Measurements from ENCODE around the gene MFSD6.
"Not testable (repeated sequence)": the region's sequence is repeated elsewhere in the genome, so short reads cannot be mapped to it uniquely, and the experiment has no call there.

MFSD6 gene

DNA sequence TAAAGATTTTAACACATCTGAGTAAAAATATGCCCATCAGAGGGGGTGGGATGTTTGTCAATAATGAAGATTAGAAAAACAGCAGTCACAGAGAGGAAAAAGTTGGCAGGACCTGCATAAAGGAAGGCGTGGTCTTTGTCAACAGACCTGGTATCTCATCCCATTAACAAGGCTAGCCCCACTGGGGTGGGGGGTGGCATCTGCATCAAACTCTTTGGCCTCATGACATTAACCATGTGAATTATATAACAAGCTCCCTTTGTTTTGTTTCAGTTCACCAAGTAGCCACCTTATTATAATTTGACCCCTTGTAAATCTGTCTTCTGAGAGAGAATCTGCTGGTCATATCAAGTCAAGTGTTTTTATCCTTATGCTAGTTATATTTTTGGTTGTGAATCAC, 97.5 kb downstream of the MFSD6 start:
- H3K9me3 Mint-ChIP-seq: no peaks in the 10 kb centered on the region
- peaks cover 56% of the 10 kb centered on the region for H3K36me3 Mint-ChIP-seq (ENCODE audit: low read depth)
- peaks cover 22% of the 10 kb centered on the region for H3K4me1 Mint-ChIP-seq (ENCODE audit: low read depth)
- no peaks in the 10 kb centered on the region for H3K27me3 Mint-ChIP-seq
- H3K27ac Mint-ChIP-seq: no peak overlapping the region
- no peak overlapping the region for H3K4me3 Mint-ChIP-seq

- Mint-ChIP-seq H3K9me3 (no peaks in the 10 kb centered on the region), H3K27me3 (no peaks in the 10 kb centered on the region), H3K27ac (no peak overlapping the region), H3K4me1 (ENCODE audit: low read depth) (peaks cover 15% of the 10 kb centered on the region), H3K36me3 (ENCODE audit: low read depth) (peaks cover 60% of the 10 kb centered on the region), H3K4me3 (no peak overlapping the region)
Observed at GRCh38 chr2:190506666-190507065, 98.5 kb downstream of the MFSD6 start.

GRCh38 chr2:190507135-190507534, 99.0 kb downstream of the MFSD6 start:
- peak overlapping the region; percentile 58 for H3K27ac Mint-ChIP-seq
- no peak overlapping the region for H3K4me3 Mint-ChIP-seq
- H3K27me3 Mint-ChIP-seq: no peaks in the 10 kb centered on the region
- H3K36me3 Mint-ChIP-seq (ENCODE audit: low read depth): peaks cover 60% of the 10 kb centered on the region
- H3K9me3 Mint-ChIP-seq: no peaks in the 10 kb centered on the region
- peaks cover 10% of the 10 kb centered on the region for H3K4me1 Mint-ChIP-seq (ENCODE audit: low read depth)

DNA sequence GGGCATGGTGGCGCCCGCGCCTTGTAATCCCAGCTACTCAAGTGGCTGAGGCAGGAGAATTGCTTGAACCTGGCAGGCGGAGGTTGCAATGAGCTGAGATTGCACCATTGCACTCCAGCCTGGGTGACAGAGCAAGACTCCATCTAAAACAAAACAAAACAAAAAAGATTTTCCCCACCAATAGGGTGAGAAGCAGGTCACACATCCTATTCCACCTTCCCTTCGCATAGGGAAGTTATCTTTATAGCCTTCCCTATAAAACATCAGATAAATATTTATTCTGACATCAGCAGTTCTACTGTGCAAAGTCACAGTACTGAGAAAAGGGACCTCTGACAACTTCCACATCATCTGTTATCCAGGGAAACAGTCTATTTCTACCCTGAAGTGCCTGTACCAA, 101.7 kb downstream of the MFSD6 start:
- H3K4me3 Mint-ChIP-seq: not testable (repeated sequence)

GRCh38 chr2:190511104-190511503, 102.9 kb downstream of the MFSD6 start:
- H3K9me3 Mint-ChIP-seq: no peaks in the 10 kb centered on the region
- no peak overlapping the region for H3K4me3 Mint-ChIP-seq
- H3K27ac Mint-ChIP-seq: no peak overlapping the region
- no peaks in the 10 kb centered on the region for H3K27me3 Mint-ChIP-seq
- peaks cover 27% of the 10 kb centered on the region for H3K4me1 Mint-ChIP-seq (ENCODE audit: low read depth)
- H3K36me3 Mint-ChIP-seq (ENCODE audit: low read depth): peaks cover 40% of the 10 kb centered on the region

More for the DNA sequence above, 101.7 kb downstream of the MFSD6 start:
- Mint-ChIP-seq H3K4me1 (ENCODE audit: low read depth) (peaks cover 15% of the 10 kb centered on the region), H3K36me3 (ENCODE audit: low read depth) (peaks cover 42% of the 10 kb centered on the region)
- H3K27ac Mint-ChIP-seq, H3K27me3 Mint-ChIP-seq, H3K9me3 Mint-ChIP-seq: not testable (repeated sequence)

DNA sequence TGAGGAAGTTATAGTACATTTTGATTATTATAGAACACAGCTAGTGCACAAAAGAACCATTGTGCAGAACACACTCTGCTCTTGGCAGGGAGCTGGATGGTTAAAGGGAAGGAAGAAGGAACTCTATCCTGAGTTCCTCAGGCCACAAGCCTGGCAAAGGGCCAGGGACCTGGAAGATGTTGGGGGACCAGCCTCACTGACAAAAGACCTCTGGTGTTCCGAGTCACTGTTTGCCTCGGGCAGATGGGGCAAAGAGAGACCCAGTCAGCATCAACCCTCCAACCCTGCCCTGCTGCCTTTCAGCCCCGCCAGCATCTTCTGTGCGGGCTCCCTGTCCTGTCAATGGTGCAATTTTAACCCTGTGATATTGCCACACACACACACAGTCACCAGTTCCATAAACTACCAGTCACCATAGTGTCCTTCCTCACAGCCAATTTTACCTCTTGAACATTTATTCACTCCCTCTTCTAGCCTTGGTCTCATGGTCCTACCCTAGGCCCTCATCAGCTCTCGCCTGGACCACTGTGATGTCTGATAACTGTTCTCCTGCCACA, 104.5 kb downstream of the MFSD6 start:
- H3K27ac Mint-ChIP-seq: no peak overlapping the region
- no peaks in the 10 kb centered on the region for H3K27me3 Mint-ChIP-seq
- peaks cover 39% of the 10 kb centered on the region for H3K36me3 Mint-ChIP-seq (ENCODE audit: low read depth)

DNA sequence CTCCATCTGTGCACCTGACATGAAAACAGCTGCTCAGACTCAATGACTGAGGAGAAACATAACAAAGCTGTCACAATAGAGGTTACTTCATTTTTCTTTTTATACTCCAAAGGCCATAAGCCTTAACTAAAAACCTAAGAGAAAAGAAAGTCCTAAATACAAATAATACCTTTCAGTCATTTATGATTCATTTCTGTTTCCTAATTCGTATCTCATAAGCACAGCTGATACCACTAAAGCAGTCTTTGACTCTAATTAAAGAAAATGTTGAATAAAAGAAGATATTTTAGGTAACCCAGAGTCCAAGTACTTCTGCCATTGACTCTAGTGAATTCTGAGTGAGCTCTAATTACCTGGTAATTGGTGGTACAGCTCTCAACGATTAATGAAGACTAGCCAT, 105.7 kb downstream of the MFSD6 start:
- no peaks in the 10 kb centered on the region for H3K27me3 Mint-ChIP-seq
- no peaks in the 10 kb centered on the region for H3K9me3 Mint-ChIP-seq
- no peak overlapping the region for H3K4me3 Mint-ChIP-seq
- peaks cover 23% of the 10 kb centered on the region for H3K4me1 Mint-ChIP-seq (ENCODE audit: low read depth)
- H3K36me3 Mint-ChIP-seq (ENCODE audit: low read depth): peaks cover 39% of the 10 kb centered on the region
- no peak overlapping the region for H3K27ac Mint-ChIP-seq

More for the DNA sequence above, 104.5 kb downstream of the MFSD6 start:
- Mint-ChIP-seq H3K4me1 (ENCODE audit: low read depth) (peaks cover 23% of the 10 kb centered on the region), H3K9me3 (no peaks in the 10 kb centered on the region), H3K4me3 (no peak overlapping the region)

GRCh38 chr2:190514676-190515075, 106.5 kb downstream of the MFSD6 start:
- Mint-ChIP-seq H3K4me3 (no peak overlapping the region), H3K36me3 (ENCODE audit: low read depth) (peaks cover 33% of the 10 kb centered on the region), H3K27ac (no peak overlapping the region), H3K27me3 (no peaks in the 10 kb centered on the region), H3K4me1 (ENCODE audit: low read depth) (peaks cover 23% of the 10 kb centered on the region), H3K9me3 (no peaks in the 10 kb centered on the region)

GRCh38 chr2:190515687-190516086, 107.5 kb downstream of the MFSD6 start:
- H3K4me3 Mint-ChIP-seq: no peak overlapping the region
- peak overlapping the region; percentile 51 for H3K27ac Mint-ChIP-seq
- no peaks in the 10 kb centered on the region for H3K27me3 Mint-ChIP-seq
- peaks cover 28% of the 10 kb centered on the region for H3K36me3 Mint-ChIP-seq (ENCODE audit: low read depth)
- peaks cover 32% of the 10 kb centered on the region for H3K4me1 Mint-ChIP-seq (ENCODE audit: low read depth)
- H3K9me3 Mint-ChIP-seq: no peaks in the 10 kb centered on the region

DNA sequence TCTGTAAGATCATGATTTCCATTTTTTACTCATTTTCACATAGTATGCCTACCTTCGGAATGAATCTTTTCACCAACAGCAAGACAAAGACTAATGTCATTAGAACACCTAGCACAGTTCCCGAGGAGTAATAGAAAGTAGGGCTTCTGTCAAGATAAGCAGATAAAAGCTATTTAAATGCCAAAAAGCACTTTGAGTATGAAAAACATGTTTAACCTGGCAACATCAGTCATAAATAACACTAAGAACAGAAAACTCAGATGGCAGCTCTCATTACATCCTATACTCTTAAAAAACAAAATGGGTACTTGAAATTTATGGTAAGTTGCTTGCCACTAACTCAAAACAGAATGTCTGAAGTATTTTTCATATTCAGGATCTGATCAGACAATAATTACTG, 109.3 kb downstream of the MFSD6 start:
- peaks cover 44% of the 10 kb centered on the region for H3K4me1 Mint-ChIP-seq (ENCODE audit: low read depth)
- peaks cover 31% of the 10 kb centered on the region for H3K36me3 Mint-ChIP-seq (ENCODE audit: low read depth)
- H3K27ac Mint-ChIP-seq: no peak overlapping the region
- no peaks in the 10 kb centered on the region for H3K27me3 Mint-ChIP-seq
- H3K4me3 Mint-ChIP-seq: no peak overlapping the region
- H3K9me3 Mint-ChIP-seq: no peaks in the 10 kb centered on the region

- peaks cover 37% of the 10 kb centered on the region for H3K36me3 Mint-ChIP-seq (ENCODE audit: low read depth)
- H3K4me1 Mint-ChIP-seq (ENCODE audit: low read depth): peaks cover 33% of the 10 kb centered on the region
- H3K27me3 Mint-ChIP-seq: no peaks in the 10 kb centered on the region
- H3K27ac Mint-ChIP-seq: peak overlapping the region; percentile 44
- no peaks in the 10 kb centered on the region for H3K9me3 Mint-ChIP-seq
- H3K4me3 Mint-ChIP-seq: no peak overlapping the region
Observed at GRCh38 chr2:190519975-190520767, 112.0 kb downstream of the MFSD6 start.

DNA sequence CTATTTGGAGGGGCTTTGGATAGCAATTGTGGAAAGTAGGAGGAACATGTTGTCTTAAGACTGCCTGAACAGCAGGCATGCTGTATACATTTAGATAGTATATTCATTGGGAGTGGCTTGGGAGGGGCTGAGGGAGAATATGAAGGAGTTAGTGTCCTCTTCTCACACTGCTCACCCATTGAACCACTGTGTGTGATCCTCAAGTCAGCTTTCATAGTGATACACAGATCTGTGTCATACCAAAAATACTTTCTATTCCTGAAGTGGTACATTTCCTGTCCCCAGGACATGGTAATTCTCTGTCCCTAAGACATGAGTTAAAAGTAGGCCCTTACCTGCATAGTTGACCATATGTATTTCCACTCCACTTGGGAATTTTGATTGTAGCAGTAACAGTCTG, 116.8 kb downstream of the MFSD6 start:
- Mint-ChIP-seq H3K27me3 (no peaks in the 10 kb centered on the region), H3K9me3 (no peaks in the 10 kb centered on the region), H3K36me3 (ENCODE audit: low read depth) (peaks cover 31% of the 10 kb centered on the region), H3K27ac (no peak overlapping the region), H3K4me1 (ENCODE audit: low read depth) (peaks cover 47% of the 10 kb centered on the region), H3K4me3 (no peak overlapping the region)

- H3K27me3 Mint-ChIP-seq: no peaks in the 10 kb centered on the region
- H3K4me3 Mint-ChIP-seq: no peak overlapping the region
- no peaks in the 10 kb centered on the region for H3K9me3 Mint-ChIP-seq
- H3K27ac Mint-ChIP-seq: no peak overlapping the region
- peaks cover 47% of the 10 kb centered on the region for H3K4me1 Mint-ChIP-seq (ENCODE audit: low read depth)
- peaks cover 31% of the 10 kb centered on the region for H3K36me3 Mint-ChIP-seq (ENCODE audit: low read depth)
Observed at GRCh38 chr2:190526105-190526750, 118.1 kb downstream of the MFSD6 start.

DNA sequence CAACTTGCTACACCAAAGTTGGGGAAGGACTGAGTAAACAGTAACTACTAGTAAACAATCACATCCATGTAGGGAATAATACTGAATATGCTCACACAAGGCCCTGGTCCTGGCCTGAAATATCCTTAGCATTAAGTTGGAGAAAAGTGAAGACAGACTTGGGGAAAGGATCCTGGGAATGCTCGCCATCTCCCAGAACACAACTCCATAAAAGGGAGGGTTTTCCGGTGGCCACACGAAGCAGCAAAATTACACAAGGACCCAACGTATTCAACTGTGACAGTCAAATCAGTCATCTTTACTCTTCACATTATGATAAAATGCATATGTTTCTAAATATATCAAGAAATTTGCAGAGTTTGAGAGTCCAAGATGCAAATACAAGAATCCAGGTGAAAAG, 119.1 kb downstream of the MFSD6 start:
- H3K4me3 Mint-ChIP-seq: no peak overlapping the region
- H3K9me3 Mint-ChIP-seq: no peaks in the 10 kb centered on the region
- no peak overlapping the region for H3K27ac Mint-ChIP-seq
- H3K36me3 Mint-ChIP-seq (ENCODE audit: low read depth): peaks cover 25% of the 10 kb centered on the region
- H3K27me3 Mint-ChIP-seq: no peaks in the 10 kb centered on the region
- H3K4me1 Mint-ChIP-seq (ENCODE audit: low read depth): peaks cover 50% of the 10 kb centered on the region

- Mint-ChIP-seq H3K4me3 (no peak overlapping the region), H3K27ac (no peak overlapping the region), H3K27me3 (no peaks in the 10 kb centered on the region), H3K36me3 (ENCODE audit: low read depth) (peaks cover 19% of the 10 kb centered on the region), H3K4me1 (ENCODE audit: low read depth) (peaks cover 57% of the 10 kb centered on the region), H3K9me3 (no peaks in the 10 kb centered on the region)
Observed at GRCh38 chr2:190527918-190528317, 119.8 kb downstream of the MFSD6 start.

Measured in stimulated activated naive CD8-positive, alpha-beta T cell treated with anti-CD3 and anti-CD28 coated beads, Interleukin-15, Interleukin-2, amounts not matched to agents 100 ng/mL and 50 ng/mL, for 24 hours (primary cell).